ENCODE data around the gene PCSK6. TPM values are rescaled to one million over a fixed set of nuclear protein-coding genes. Genes with fewer than 3 reads are reported as not detected.
"Not testable (repeated sequence)": the region's sequence is repeated elsewhere in the genome, so short reads cannot be mapped to it uniquely, and the experiment has no call there.

PCSK6 gene
- total RNA-seq, 4 donors from 2014 or later, result 12.9 to 31.5 (median 23.7) TPM

GRCh38 chr15:101337976-101338375 is 151.5 kb downstream of the PCSK6 start:
- no peak overlapping the region for H3K4me3 ChIP-seq
- peaks cover 5% of the 10 kb centered on the region for H3K27me3 ChIP-seq
- 73% methylated on average over 7 of the region's 7 CpGs for WGBS

GRCh38 chr15:101333907-101334789 is 155.4 kb downstream of the PCSK6 start:
- H3K9me3 ChIP-seq; H3K27ac ChIP-seq; H3K36me3 ChIP-seq; H3K4me1 ChIP-seq; DNase-seq (ENCODE audit: low spot score in 2 of 2); H3K27me3 ChIP-seq; H3K4me3 ChIP-seq: not testable (repeated sequence)
- 94% methylated on average over 4 of the region's 16 CpGs for WGBS

More at GRCh38 chr15:101337976-101338375, 151.5 kb downstream of the PCSK6 start:
- no peaks in the 10 kb centered on the region for H3K36me3 ChIP-seq
- H3K4me1 ChIP-seq, result no peaks in the 10 kb centered on the region
- no peaks in the 10 kb centered on the region for H3K9me3 ChIP-seq
- TF ChIP-seq CTCF (IDR thresholded peaks at IDR 0.05) (no peak), POLR2AphosphoS5 (IDR thresholded peaks at IDR 0.05) (no peak)
- DNase-seq (ENCODE audit: low spot score in 2 of 2), result no peak
- H3K27ac ChIP-seq, result no peak overlapping the region

GRCh38 chr15:101332061-101332467 is 157.4 kb downstream of the PCSK6 start:
- Histone ChIP-seq H3K27ac (no peak overlapping the region), H3K9me3 (no peaks in the 10 kb centered on the region), H3K27me3 (peaks cover 10% of the 10 kb centered on the region), H3K4me1 (no peaks in the 10 kb centered on the region), H3K4me3 (no peak overlapping the region), H3K36me3 (no peaks in the 10 kb centered on the region)
- no peak for TF ChIP-seq CTCF (IDR thresholded peaks at IDR 0.05)
- no peak for TF ChIP-seq EP300 (IDR thresholded peaks at IDR 0.05)
- no peak for TF ChIP-seq POLR2A (IDR thresholded peaks at IDR 0.05)
- TF ChIP-seq POLR2AphosphoS5 (IDR thresholded peaks at IDR 0.05), result no peak
- no peak for DNase-seq (ENCODE audit: low spot score in 2 of 2)
- 85% methylated on average over 5 of the region's 7 CpGs for WGBS

GRCh38 chr15:101329867-101330380 is 159.6 kb downstream of the PCSK6 start:
- no peaks in the 10 kb centered on the region for H3K36me3 ChIP-seq
- H3K9me3 ChIP-seq, result no peaks in the 10 kb centered on the region
- TF ChIP-seq POLR2AphosphoS5 (IDR thresholded peaks at IDR 0.05) (no peak), EP300 (IDR thresholded peaks at IDR 0.05) (no peak), CTCF (IDR thresholded peaks at IDR 0.05) (no peak), POLR2A (IDR thresholded peaks at IDR 0.05) (no peak)
- H3K4me1 ChIP-seq, result no peaks in the 10 kb centered on the region
- H3K27me3 ChIP-seq, result peaks cover 12% of the 10 kb centered on the region
- WGBS, result 90% methylated on average over 9 of the region's 9 CpGs
- H3K27ac ChIP-seq, result no peak overlapping the region
- H3K4me3 ChIP-seq, result no peak overlapping the region
- DNase-seq (ENCODE audit: low spot score in 2 of 2), result no peak

GRCh38 chr15:101329309-101329863 is 160.1 kb downstream of the PCSK6 start:
- WGBS, result 84% methylated on average over 13 of the region's 14 CpGs
- H3K4me1 ChIP-seq, result no peaks in the 10 kb centered on the region
- H3K27ac ChIP-seq, result no peak overlapping the region
- no peak overlapping the region for H3K4me3 ChIP-seq
- H3K9me3 ChIP-seq, result no peaks in the 10 kb centered on the region
- TF ChIP-seq POLR2A (IDR thresholded peaks at IDR 0.05), result no peak
- no peak for TF ChIP-seq EP300 (IDR thresholded peaks at IDR 0.05)
- no peak for TF ChIP-seq CTCF (IDR thresholded peaks at IDR 0.05)
- TF ChIP-seq POLR2AphosphoS5 (IDR thresholded peaks at IDR 0.05), result no peak
- H3K27me3 ChIP-seq, result peaks cover 12% of the 10 kb centered on the region
- no peak for DNase-seq (ENCODE audit: low spot score in 2 of 2)
- no peaks in the 10 kb centered on the region for H3K36me3 ChIP-seq
